Brain microvascular endothelial cell (primary cell): ENCODE results near the gene C1orf167.

Experiments used
- DNase-seq: peaks from one replicate; pipeline ENCODE4 v3.0.0-alpha.2; 2020
- H3K27ac ChIP-seq: fragments of 250-450 bp; sonication (Bioruptor Pico); 2 replicates; pipeline ENCODE4 v1.5.1; 2020; ENCODE audit warnings: mild to moderate bottlenecking, moderate library complexity
- H3K27me3 ChIP-seq: fragments of 250-450 bp; sonication (Bioruptor Pico); replicated peaks from 2 replicates; pipeline ENCODE4 v1.5.1; 2020; ENCODE audit warnings: mild to moderate bottlenecking
- H3K36me3 ChIP-seq: fragments of 250-450 bp; sonication (Bioruptor Pico); replicated peaks from 2 replicates; pipeline ENCODE4 v1.5.1; 2020; ENCODE audit warnings: mild to moderate bottlenecking
- H3K4me3 ChIP-seq: 2 replicates; pipeline ENCODE4 v1.5.1; 2011; ENCODE audit warnings: low read depth, mild to moderate bottlenecking, control low read depth, low read length, moderate library complexity
- CTCF ChIP-seq: IDR thresholded peaks from 2 replicates; pipeline ENCODE4 v1.5.1; 2011; ENCODE audit warnings: low read depth, mild to moderate bottlenecking, moderate library complexity, low read length, control low read depth, inconsistent platforms; ENCODE audit errors: missing control alignments
- in situ Hi-C: cut with HindIII; loops from 2 replicates; pipeline ENCODE4 v1.10.0; 2017; ENCODE audit warnings: low sequenced_read_pairs, low pct_ligation_motif_present

C1orf167 gene

GRCh38 chr1:11771481-11772043 lies 9.6 kb downstream of the C1orf167 start:
- no peak for DNase-seq
- TF ChIP-seq CTCF = no peak
- in situ Hi-C loops = no loop called here
- H3K27me3 ChIP-seq = peaks cover 2% of the 10 kb centered on the region
- H3K36me3 ChIP-seq = no peaks in the 10 kb centered on the region
- no peak overlapping the region for H3K4me3 ChIP-seq
- H3K27ac ChIP-seq = no peak overlapping the region

GRCh38 chr1:11772458-11772857 lies 10.5 kb downstream of the C1orf167 start:
- Histone ChIP-seq H3K27me3 (peaks cover 2% of the 10 kb centered on the region), H3K4me3 (no peak overlapping the region), H3K27ac (no peak overlapping the region), H3K36me3 (no peaks in the 10 kb centered on the region)
- no peak for DNase-seq
- in situ Hi-C loops = no loop called here
- no peak for TF ChIP-seq CTCF

GRCh38 chr1:11774753-11775152 lies 12.8 kb downstream of the C1orf167 start:
- TF ChIP-seq CTCF = no peak
- DNase-seq = no peak
- in situ Hi-C loops = no loop called here
- H3K36me3 ChIP-seq = no peaks in the 10 kb centered on the region
- H3K27ac ChIP-seq = no peak overlapping the region
- H3K4me3 ChIP-seq = no peak overlapping the region
- H3K27me3 ChIP-seq = no peaks in the 10 kb centered on the region

GRCh38 chr1:11777658-11778322 lies 15.8 kb downstream of the C1orf167 start:
- TF ChIP-seq CTCF = no peak
- H3K27ac ChIP-seq = no peak overlapping the region
- no peaks in the 10 kb centered on the region for H3K27me3 ChIP-seq
- H3K36me3 ChIP-seq = no peaks in the 10 kb centered on the region
- no peak for DNase-seq
- in situ Hi-C loops = no loop called here
- no peak overlapping the region for H3K4me3 ChIP-seq

GRCh38 chr1:11778336-11778735 lies 16.3 kb downstream of the C1orf167 start:
- no peak for DNase-seq
- H3K36me3 ChIP-seq = no peaks in the 10 kb centered on the region
- no peak overlapping the region for H3K4me3 ChIP-seq
- no peak for TF ChIP-seq CTCF
- no peaks in the 10 kb centered on the region for H3K27me3 ChIP-seq
- in situ Hi-C loops = no loop called here
- H3K27ac ChIP-seq = no peak overlapping the region
